Body of pancreas (tissue), 4 donors: ENCODE data around the gene ARSJ. TPM values are rescaled to one million over a fixed set of nuclear protein-coding genes. Genes with fewer than 3 reads are reported as not detected.

ENCODE experiments used
- ATAC-seq: fragments of 150-250 bp; one replicate; pipeline ENCODE4 v1.9.1; 2016
- DNase-seq, 4 donors: peaks; one replicate each; pipeline ENCODE4 v3.0.0-alpha.2; 2019
- H3K27ac ChIP-seq, 4 donors: fragments of 200-600 bp; sonication (generic); 1 replicate in 3 of 4; 2 replicates in 1 of 4; pipeline versions ENCODE4 v1.5.1 to v1.6.1; 2016 to 2019; ENCODE audit warnings: mild to moderate bottlenecking in 1 of 4, mixed read lengths in 1 of 4, moderate library complexity in 1 of 4
- H3K27me3 ChIP-seq, 2 donors: fragments of 200-600 bp; sonication (generic); one replicate each; pipeline ENCODE4 v1.6.0; 2016; ENCODE audit warnings: mild to moderate bottlenecking in 1 of 2
- H3K36me3 ChIP-seq, 2 donors: fragments of 200-600 bp; sonication (generic); replicated peaks in 1 of 2; 2 replicates each; pipeline ENCODE4 v1.5.1; 2016; ENCODE audit warnings: low read depth in 2 of 2; ENCODE audit not compliant: insufficient read depth in 1 of 2
- H3K4me1 ChIP-seq: fragments of 200-600 bp; sonication (generic); one replicate; pipeline ENCODE4 v1.6.0; 2016
- H3K4me3 ChIP-seq, 2 donors: fragments of 200-600 bp; sonication (generic); 1 replicate in 1 of 2; 2 replicates in 1 of 2; pipeline ENCODE4 v1.5.1; 2016 to 2019
- H3K9me3 ChIP-seq, 3 donors: fragments of 200-600 bp; sonication (generic); 1 replicate in 2 of 3; 2 replicates in 1 of 3; pipeline ENCODE4 v1.5.1; 2016
- CTCF ChIP-seq, 7 experiments: fragments of 450-650 bp in 4 of 7; fragments of 200-600 bp in 3 of 7; sonication (generic) in 3 of 7; IDR thresholded peaks; one replicate each; pipeline ENCODE4 v1.5.1; 2016 to 2019; ENCODE audit warnings: antibody characterized with exemption in 7 of 7
- POLR2A ChIP-seq, 3 donors: fragments of 450-650 bp; IDR thresholded peaks; one replicate each; pipeline ENCODE4 v1.6.1; 2016; ENCODE audit warnings: antibody characterized with exemption in 3 of 3, mild to moderate bottlenecking in 2 of 3
- WGBS, 2 donors: methylation state at CpG; one replicate each; pipeline ENCODE4 v1.1.5; 2017; 5-methylcytosine and 5-hydroxymethylcytosine counted together
- intact Hi-C: fragments of 100-400 bp; cut with DNase I; formaldehyde crosslinking; loops from one replicate; pipeline ENCODE4 v1.15.1; 2023
- total RNA-seq, 2 donors: library from RNA; depleted of rRNA; stranded (reverse); fragments of >200 nt; gene quantifications; one replicate each; pipeline ENCODE4 v1.1.0, GENCODE V29; 2016

Gene ARSJ
- total RNA-seq, 2 donors from 2014 or later: 3.4 to 3.6 TPM

DNA sequence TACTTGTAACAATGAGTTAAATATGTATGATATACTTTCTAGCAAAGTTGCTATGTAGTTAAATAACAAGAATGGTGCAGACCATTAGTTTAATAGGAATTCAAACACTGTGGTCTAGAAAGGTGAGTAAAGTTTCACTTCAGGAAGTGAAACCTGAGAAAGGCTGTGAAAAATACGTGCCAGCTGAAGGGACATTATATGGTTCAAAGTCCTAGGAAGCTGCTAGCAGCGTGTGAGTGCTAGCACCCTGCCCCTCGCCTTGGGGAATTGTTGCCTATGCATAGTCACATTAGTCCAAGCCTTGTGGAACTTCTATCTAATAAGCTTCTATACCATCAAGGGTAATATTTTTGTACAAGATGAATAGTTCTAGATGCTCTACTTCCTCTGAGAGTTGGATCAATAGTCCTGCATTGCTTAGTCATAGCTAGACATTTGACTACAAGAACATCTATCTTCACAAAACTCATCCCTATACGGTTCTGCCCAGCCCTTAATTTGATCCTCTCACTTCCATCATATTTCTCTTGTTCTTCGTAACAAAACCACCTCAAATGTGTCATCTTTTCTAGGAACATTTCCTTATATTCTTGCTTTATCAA, 45.8 kb upstream of the ARSJ start:
- Histone ChIP-seq H3K27ac (no peak overlapping the region), H3K9me3 (no peaks in the 10 kb centered on the region), H3K4me3 (no peak overlapping the region), H3K4me1 (no peaks in the 10 kb centered on the region), H3K36me3 (no peaks in the 10 kb centered on the region), H3K27me3 (no peaks in the 10 kb centered on the region)
- intact Hi-C loops: no loop called here
- 48 to 68% methylated on average over 5 of the region's 5 CpGs for WGBS, 2 donors
- TF ChIP-seq POLR2A (IDR thresholded peaks at IDR 0.05): no peak
- TF ChIP-seq CTCF (IDR thresholded peaks at IDR 0.05): no peak
- ATAC-seq (no peak), DNase-seq (no peak)

GRCh38 chr4:114021451-114021850, 42.0 kb upstream of the ARSJ start:
- DNase-seq (no peak), ATAC-seq (no peak)
- intact Hi-C loops: no loop called here
- Histone ChIP-seq H3K27ac (no peak overlapping the region), H3K27me3 (no peaks in the 10 kb centered on the region), H3K4me3 (no peak overlapping the region), H3K4me1 (no peaks in the 10 kb centered on the region), H3K9me3 (no peaks in the 10 kb centered on the region), H3K36me3 (no peaks in the 10 kb centered on the region)
- WGBS, 2 donors: 86 to 88% methylated on average over 3 of the region's 3 CpGs
- TF ChIP-seq CTCF (IDR thresholded peaks at IDR 0.05): no peak
- TF ChIP-seq POLR2A (IDR thresholded peaks at IDR 0.05): no peak

GRCh38 chr4:114019969-114020358, 40.5 kb upstream of the ARSJ start:
- ATAC-seq: no peak
- no peak for DNase-seq
- TF ChIP-seq CTCF (IDR thresholded peaks at IDR 0.05): no peak
- TF ChIP-seq POLR2A (IDR thresholded peaks at IDR 0.05): no peak
- Histone ChIP-seq H3K36me3 (no peaks in the 10 kb centered on the region), H3K27ac (no peak overlapping the region), H3K4me3 (no peak overlapping the region), H3K9me3 (no peaks in the 10 kb centered on the region), H3K27me3 (no peaks in the 10 kb centered on the region), H3K4me1 (no peaks in the 10 kb centered on the region)
- 94 to 96% methylated on average over 1 of the region's 1 CpG for WGBS, 2 donors
- intact Hi-C loops: no loop called here

- DNase-seq (no peak), ATAC-seq (no peak)
- no peak overlapping the region for H3K27ac ChIP-seq
- no peaks in the 10 kb centered on the region for H3K36me3 ChIP-seq
- no peak overlapping the region for H3K4me3 ChIP-seq
- TF ChIP-seq POLR2A (IDR thresholded peaks at IDR 0.05) (no peak), CTCF (IDR thresholded peaks at IDR 0.05) (no peak)
- WGBS, 2 donors: 22 to 39% methylated on average over 2 of the region's 2 CpGs
- no peaks in the 10 kb centered on the region for H3K4me1 ChIP-seq
- no peaks in the 10 kb centered on the region for H3K9me3 ChIP-seq
- no peaks in the 10 kb centered on the region for H3K27me3 ChIP-seq
- intact Hi-C loops: no loop called here
Measured at GRCh38 chr4:114019276-114019968, 40.0 kb upstream of the ARSJ start.
